VCaP (cell line): Measurements from ENCODE around the gene SEC14L3.

Source experiments
- H3K27ac ChIP-seq: fragments of 450-650 bp; 2 replicates; pipeline ENCODE4 v1.5.1; 2017
- CTCF ChIP-seq: fragments of 450-650 bp; conservative IDR thresholded peaks from 2 replicates; pipeline ENCODE4 v1.5.1; 2017; ENCODE audit warnings: mild to moderate bottlenecking, moderate library complexity

SEC14L3 gene

GRCh38 chr22:30497466-30498150 lies 25.8 kb upstream of the SEC14L3 start:
- TF ChIP-seq CTCF: no peak
- no peak overlapping the region for H3K27ac ChIP-seq

GRCh38 chr22:30495041-30495784 lies 23.4 kb upstream of the SEC14L3 start:
- TF ChIP-seq CTCF: no peak
- no peak overlapping the region for H3K27ac ChIP-seq

- no peak for TF ChIP-seq CTCF
- no peak overlapping the region for H3K27ac ChIP-seq
Measured at GRCh38 chr22:30492144-30492543, 20.3 kb upstream of the SEC14L3 start.

- no peak for TF ChIP-seq CTCF
- no peak overlapping the region for H3K27ac ChIP-seq
Measured at GRCh38 chr22:30491381-30491780, 19.6 kb upstream of the SEC14L3 start.

GRCh38 chr22:30490399-30490798 lies 18.6 kb upstream of the SEC14L3 start:
- H3K27ac ChIP-seq: no peak overlapping the region

GRCh38 chr22:30488121-30488520 lies 16.3 kb upstream of the SEC14L3 start:
- no peak for TF ChIP-seq CTCF
- peak overlapping the region; percentile 88; the same call in 1 of the 2 replicates for H3K27ac ChIP-seq

More at GRCh38 chr22:30490399-30490798, 18.6 kb upstream of the SEC14L3 start:
- no peak for TF ChIP-seq CTCF

GRCh38 chr22:30486661-30487115 lies 14.9 kb upstream of the SEC14L3 start:
- peak overlapping the region; percentile 88 for H3K27ac ChIP-seq

More at GRCh38 chr22:30486661-30487115, 14.9 kb upstream of the SEC14L3 start:
- no peak for TF ChIP-seq CTCF
